Activated naive CD4-positive, alpha-beta T cell treated with anti-CD3 and anti-CD28 coated beads, Interleukin-2, amount 50 U/mL, for 16 hours (primary cell): Measurements from ENCODE around the gene UCK2.

ENCODE experiments used
- DNase-seq: peaks from one replicate; pipeline ENCODE4 v3.0.0-alpha.2; 2020

Gene UCK2

DNA sequence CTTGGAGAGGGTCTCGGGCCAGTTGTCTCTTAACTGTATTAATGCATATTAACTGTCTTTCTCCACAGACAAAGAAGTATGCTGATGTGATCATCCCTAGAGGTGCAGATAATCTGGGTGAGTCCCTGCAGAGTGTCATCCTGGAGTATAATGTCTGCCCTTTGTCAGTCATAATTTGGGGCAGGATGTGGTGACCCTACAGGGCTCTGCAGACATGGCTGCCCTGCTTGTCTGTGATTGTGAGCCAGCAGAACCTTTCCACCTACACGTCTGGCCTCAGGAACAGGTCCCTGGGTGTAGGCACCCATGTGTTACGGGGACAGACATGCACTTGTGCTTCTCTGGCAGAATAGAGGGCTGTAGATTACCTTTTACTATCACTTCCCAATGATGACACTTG, 78.4 kb downstream of the UCK2 start:
- no peak for DNase-seq

GRCh38 chr1:165907256-165907857, 79.9 kb downstream of the UCK2 start:
- DNase-seq = no peak

- DNase-seq = no peak
These were observed 83.5 kb downstream of the UCK2 start for GRCh38 chr1:165910764-165911421.

DNA sequence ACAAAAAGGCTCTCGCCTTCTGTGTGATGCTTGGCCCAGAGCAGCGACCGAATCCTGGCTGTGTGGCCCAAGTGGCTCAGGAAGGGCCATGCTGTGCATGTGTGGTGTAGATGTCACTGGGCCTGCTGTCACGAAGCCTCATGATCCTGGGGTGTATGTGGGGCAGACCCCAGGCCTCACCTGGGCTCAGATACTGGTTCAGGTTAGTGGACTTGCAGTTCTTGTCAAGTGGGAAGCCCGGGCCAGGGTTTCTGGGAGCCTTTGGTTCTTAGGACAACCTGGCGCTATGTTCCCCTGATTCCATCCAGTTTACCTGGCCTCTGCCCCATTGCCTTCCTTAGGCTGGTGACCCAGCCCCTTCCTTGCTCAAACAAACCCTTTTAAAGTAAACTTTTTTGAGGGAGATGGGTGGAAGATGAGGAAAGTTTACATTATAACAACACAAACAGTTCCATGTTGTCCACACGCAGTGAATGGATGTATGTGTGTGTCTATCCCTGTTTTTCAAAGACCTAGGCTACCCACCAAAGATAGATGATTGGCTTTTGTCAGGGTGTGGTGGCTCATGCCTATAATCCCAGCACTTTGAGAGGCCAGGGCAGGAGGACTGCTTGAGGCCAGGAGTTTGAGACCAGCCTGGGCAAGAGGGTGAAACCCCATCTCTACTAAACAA, 84.3 kb downstream of the UCK2 start:
- no peak for DNase-seq

- no peak for DNase-seq
These were observed 85.2 kb downstream of the UCK2 start for GRCh38 chr1:165912638-165913037.

- peak; percentile 57 for DNase-seq
These were observed 86.9 kb downstream of the UCK2 start for GRCh38 chr1:165914136-165914798.

DNA sequence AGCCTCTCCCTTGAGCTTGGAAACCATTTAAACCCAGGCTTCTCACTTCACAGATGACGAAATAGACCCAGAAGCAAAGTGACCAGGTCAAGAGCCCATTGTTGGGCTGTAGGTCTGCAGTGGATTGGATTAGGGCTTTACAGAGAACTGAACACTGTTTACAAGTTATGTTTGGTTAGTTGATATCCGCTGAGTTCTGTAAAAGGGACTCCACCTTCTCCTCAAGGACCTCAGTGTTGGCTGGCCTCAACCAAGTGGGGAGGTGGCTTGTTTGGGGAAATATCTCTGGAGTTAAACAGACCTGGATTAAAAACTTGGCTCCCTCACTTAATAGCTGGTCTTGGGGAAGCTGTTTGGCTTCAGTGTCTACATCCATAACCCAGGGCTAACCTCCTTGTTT, 88.1 kb downstream of the UCK2 start:
- DNase-seq = no peak

DNA sequence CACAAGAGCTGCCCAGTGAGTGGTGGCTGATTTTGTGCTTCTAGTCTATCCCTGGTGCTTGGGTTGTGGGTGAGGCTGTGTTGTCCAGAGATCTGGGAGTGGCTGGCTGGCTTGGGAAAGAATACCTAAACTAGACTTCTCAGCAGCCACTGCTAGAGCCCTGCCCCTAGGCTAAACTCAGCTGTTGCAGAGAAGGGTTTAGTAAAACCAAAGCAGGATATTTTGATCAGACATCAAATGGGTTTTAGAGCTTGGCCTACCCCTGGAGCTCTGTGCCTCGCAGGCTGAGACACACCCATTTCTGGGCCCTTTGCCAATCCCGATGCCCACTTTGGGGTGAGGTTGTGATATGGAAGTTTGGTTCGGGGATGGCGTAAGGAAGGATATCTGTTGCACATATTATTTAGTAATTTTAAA, 88.5 kb downstream of the UCK2 start:
- DNase-seq = no peak

DNA sequence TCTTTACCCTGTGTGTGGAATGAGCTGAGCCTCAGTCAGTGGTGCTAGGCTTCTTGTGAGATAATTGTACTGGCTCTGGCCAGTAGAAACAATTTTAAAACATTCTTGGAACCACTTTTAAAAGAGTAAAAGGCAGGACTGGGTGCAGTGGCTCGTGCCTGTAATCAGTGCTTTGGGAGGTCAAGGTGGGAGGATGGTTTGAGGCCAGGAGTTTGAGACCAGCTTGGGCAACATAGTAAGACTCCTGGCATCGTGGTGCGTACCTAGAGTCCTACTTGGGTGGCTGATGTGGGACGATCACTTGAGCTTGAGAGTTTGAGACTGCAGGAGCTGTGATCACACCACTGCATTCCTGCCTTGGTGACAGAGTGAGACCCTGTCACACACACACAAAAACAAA, 89.8 kb downstream of the UCK2 start:
- no peak for DNase-seq

DNA sequence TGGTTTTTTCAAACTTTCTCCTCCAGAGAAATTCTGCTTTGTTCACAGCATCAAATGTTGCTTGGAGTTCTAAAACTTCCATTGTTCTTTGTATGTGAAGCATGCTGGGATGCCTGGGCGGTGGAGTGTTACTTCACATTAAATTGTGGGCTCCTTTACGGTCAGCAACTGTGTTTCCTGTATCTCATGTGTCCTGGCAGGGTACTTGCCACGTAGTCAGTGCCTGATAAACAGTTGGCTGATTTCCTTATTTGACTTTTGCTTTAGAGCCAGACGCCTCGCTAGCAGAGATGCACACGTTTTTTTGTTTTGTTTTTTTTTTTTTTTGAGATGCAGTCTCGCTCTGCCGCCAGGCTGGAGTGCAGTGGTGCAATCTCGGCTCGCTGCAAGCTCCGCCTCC, 96.7 kb downstream of the UCK2 start:
- DNase-seq = no peak

GRCh38 chr1:165925498-165926079, 98.2 kb downstream of the UCK2 start:
- DNase-seq = no peak

GRCh38 chr1:165927169-165927568, 99.8 kb downstream of the UCK2 start:
- DNase-seq = no peak

DNA sequence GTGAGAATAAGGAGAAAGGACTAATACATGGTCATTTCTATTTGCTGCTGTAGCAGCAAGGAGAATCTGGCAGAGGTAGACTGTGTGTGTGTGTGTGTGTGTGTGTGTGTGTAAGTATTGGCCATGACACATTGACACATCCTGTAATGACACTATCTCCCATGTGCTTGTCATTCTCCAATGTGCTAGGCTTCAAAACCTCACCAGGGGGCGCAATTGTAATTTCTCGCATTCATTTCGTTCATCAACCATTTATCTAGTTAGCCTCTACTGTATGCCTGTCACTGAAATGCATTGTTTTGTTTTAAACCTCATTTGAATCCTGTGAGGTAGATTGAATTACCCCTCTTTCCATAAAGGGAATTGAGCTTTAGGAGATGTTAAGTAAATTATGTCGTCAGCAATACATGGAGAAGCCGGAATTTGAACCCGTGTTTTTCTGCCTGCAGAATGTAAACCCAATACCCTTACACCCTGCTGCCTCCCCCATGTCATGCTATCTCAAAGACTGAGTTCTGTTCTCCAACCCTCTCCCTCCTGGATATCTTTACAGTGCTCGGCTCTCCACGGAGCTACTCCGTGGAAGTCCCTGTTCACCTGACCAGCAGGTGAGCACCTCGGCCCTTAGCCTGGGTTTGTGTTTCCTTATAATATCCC, 100.8 kb downstream of the UCK2 start:
- DNase-seq = peak; percentile 37

DNA sequence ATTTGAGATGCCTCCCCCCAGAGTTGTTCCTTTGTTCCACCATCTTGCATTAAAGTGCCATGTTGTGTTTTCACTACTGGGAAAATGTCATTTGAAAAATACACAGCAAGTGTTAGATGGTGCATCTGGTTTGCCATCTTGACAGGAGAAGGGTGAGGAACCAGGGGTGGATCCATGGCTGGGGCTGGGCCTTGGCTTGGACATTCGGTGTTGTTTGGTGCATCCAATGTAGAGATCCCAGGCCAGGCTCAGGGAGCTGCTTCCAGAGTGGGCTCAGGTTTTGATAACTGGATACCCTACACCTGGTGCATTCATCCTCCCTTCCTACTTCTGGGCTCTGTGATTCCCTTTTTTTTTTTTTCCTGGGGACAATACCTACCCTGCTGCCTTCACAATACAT, 103.5 kb downstream of the UCK2 start:
- no peak for DNase-seq

GRCh38 chr1:165933446-165934170, 106.2 kb downstream of the UCK2 start:
- DNase-seq = no peak

DNA sequence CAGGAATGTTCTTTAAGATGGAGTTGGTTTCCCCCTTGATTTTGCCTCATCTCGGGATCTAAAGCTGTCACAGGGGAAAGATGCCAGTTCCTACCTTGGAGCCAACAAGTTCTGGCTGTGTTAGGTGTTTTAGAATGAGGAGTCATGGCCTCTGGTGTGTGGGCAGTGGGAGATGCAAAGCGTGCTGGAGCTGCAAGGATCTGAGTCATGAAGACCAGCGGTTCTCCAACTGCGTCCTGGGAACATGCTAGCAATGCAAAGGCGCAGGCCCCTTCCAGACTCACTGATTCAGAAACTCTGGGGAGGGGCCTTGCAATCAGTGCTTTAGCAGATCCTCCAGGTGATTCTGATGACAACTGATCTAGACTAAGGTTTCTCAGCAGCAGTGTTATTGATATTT, 109.1 kb downstream of the UCK2 start:
- no peak for DNase-seq

DNA sequence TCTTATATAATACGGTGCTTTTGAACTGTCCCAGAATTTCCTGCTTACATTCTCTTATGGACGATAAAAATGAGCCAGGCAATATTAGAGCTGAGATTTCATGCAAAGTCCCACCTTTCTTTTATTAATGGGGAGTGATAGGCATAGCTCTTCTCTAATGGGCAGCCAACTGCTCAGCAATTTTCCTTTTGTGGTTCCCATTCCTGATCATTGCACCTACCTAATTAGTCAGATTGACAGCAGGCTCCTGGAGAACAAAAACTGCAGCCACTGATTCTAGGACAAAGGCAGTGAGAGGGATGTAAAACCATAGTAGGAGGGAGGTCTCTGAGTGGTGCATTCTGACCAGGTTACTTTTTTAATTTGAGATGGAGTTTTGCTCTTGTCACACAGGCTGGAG, 110.4 kb downstream of the UCK2 start:
- no peak for DNase-seq

DNA sequence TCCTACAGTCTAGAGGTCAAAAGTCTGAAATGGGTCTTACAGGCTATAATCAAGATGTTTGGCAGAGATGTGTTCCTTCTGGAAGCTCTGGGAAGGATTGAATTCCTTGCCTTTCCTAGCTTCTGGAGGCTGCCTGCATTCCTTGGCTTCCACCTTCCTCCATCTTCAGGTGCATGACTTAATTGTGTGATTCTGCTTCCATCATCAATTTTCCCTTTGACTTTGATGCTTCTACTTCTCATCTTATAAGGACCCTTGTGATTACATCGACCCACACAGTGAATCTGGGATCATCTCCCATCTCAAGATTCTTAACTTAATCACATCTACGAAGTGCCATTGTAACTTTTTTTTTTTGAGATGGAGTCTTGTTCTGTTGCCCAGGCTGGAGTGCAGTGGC, 111.4 kb downstream of the UCK2 start:
- no peak for DNase-seq

DNA sequence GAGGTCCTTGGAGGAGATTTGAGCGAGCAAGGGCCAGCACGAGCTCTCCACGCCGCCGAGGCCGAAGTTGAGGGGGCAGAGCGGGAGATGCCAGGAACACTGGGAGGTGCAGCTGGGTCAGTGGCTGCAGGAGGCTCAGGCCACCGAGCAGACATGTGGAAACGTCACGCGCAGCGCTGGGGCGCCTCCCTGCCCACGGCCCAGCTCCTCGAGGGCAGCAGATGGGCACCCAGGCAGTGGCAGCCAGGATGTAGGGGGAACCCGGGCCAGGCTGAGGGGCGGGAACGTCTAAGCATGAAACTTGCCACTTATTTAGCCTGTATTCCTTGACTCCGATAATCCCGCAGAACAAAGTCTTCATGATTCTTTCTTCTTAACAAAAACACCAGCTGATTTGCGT, 114.1 kb downstream of the UCK2 start:
- no peak for DNase-seq

DNA sequence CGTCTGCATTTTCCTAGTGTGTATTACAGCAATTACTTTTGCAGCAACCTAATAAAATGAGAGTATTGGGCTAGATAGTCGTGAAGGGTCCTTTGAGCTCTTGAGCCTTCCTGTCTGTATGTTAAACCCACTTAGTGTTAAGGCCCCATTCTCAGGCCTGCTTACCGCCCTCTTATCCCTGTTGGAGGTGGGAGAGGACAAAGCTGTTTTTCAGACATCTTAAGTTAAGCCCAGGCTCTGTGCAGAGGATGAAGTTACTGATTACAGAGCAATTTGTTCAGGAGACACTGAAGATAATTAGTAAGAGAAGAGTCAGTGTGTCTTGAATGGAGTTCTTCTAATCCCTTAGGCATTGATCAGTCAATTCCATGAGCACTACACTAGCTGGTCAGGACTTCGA, 114.6 kb downstream of the UCK2 start:
- DNase-seq = no peak

GRCh38 chr1:165942927-165943597, 115.6 kb downstream of the UCK2 start:
- no peak for DNase-seq

- DNase-seq = no peak
These were observed 118.5 kb downstream of the UCK2 start for GRCh38 chr1:165945911-165946310.
